Daoy (cell line): Measurements from ENCODE around the gene UBA1. TPM values are rescaled to one million over a fixed set of nuclear protein-coding genes. Genes with fewer than 3 reads are reported as not detected.
A peak's percentile ranks its signal among the peaks of the same experiment; 100 is the strongest.

ENCODE experiments used
- DNase-seq: peaks from one replicate; pipeline ENCODE4 v3.0.0-alpha.2; 2015; ENCODE audit warnings: low read depth
- total RNA-seq: library from RNA; depleted of rRNA; stranded (reverse); fragments of >200 nt; shearing (Covaris generic); gene quantifications from 2 replicates; pipeline ENCODE4 v1.2.3, GENCODE V29; 2014

The UBA1 gene
- total RNA-seq, 1 experiment from 2014 or later: 130 TPM

- no peak for DNase-seq
Observed at GRCh38 chrX:47212381-47213293, 19.0 kb downstream of the UBA1 start.

GRCh38 chrX:47214435-47215077 is 20.9 kb downstream of the UBA1 start:
- DNase-seq: no peak

GRCh38 chrX:47215291-47215900 is 21.8 kb downstream of the UBA1 start:
- DNase-seq: no peak

- no peak for DNase-seq
Observed at GRCh38 chrX:47216393-47216925, 22.8 kb downstream of the UBA1 start.

- DNase-seq: peak; percentile 65
Observed at GRCh38 chrX:47217121-47217851, 23.7 kb downstream of the UBA1 start.

- peak; percentile 95 for DNase-seq
Observed at GRCh38 chrX:47217852-47218279, 24.2 kb downstream of the UBA1 start.

GRCh38 chrX:47218280-47218919 is 24.8 kb downstream of the UBA1 start, which contains the start of gene CDK16:
Gene CDK16 (plus strand): TSS chrX:47218681. CDS start chrX:47223558, 4,877 bp downstream.
- peak; percentile 81 for DNase-seq

- DNase-seq: peak; percentile 10
Observed at GRCh38 chrX:47218920-47219815, 25.5 kb downstream of the UBA1 start.

- no peak for DNase-seq
Observed at GRCh38 chrX:47221756-47222155, 28.1 kb downstream of the UBA1 start.

- DNase-seq: no peak
Observed at GRCh38 chrX:47222751-47223350, 29.2 kb downstream of the UBA1 start.

GRCh38 chrX:47223476-47224250 is 30.0 kb downstream of the UBA1 start:
- DNase-seq: no peak

- DNase-seq: no peak
Observed at GRCh38 chrX:47224266-47224895, 30.8 kb downstream of the UBA1 start.

GRCh38 chrX:47224896-47225290 is 31.3 kb downstream of the UBA1 start:
- no peak for DNase-seq

GRCh38 chrX:47226071-47226470 is 32.4 kb downstream of the UBA1 start:
- DNase-seq: no peak

- no peak for DNase-seq
Observed at GRCh38 chrX:47226531-47227333, 33.1 kb downstream of the UBA1 start.

GRCh38 chrX:47227334-47227583 is 33.6 kb downstream of the UBA1 start:
- no peak for DNase-seq

- no peak for DNase-seq
Observed at GRCh38 chrX:47228550-47229270, 35.1 kb downstream of the UBA1 start.
